H1 (cell line): Measurements from ENCODE around the gene VAPA. TPM values are rescaled to one million over a fixed set of nuclear protein-coding genes. Genes with fewer than 3 reads are reported as not detected.

Experiments used
- CTCF ChIA-PET: fragments of 300-600 bp; sonication (Branson Sonifier 250); formaldehyde crosslinking; loops from one replicate; lab custom pipeline; 2021; ENCODE audit not compliant: partially characterized antibody; lab: Charles Lee
- POLR2A ChIA-PET: fragments of 300-600 bp; sonication (Branson Sonifier 250); formaldehyde crosslinking; loops from one replicate; lab custom pipeline; 2021; ENCODE audit warnings: inconsistent platforms; ENCODE audit not compliant: partially characterized antibody; lab: Charles Lee
- DNase-seq, 2 experiments: peaks; one replicate each; pipeline versions ENCODE4 v3.0.0 to v3.0.0-alpha.2; 2010 to 2022; ENCODE audit warnings: low spot score in 2 of 2, low read depth in 1 of 2, mixed read lengths in 1 of 2
- FAIRE-seq: peaks from 2 replicates; lab custom pipeline; 2011; peaks lifted over from hg19 to GRCh38; lab: Jason Lieb, UNC
- H2AFZ ChIP-seq: 2 replicates; pipeline ENCODE4 v1.8.1; 2012; ENCODE audit warnings: low read length, inconsistent platforms
- H2AK5ac ChIP-seq: 2 replicates; pipeline ENCODE4 v1.6.1; 2013; ENCODE audit warnings: low read depth, low read length
- H2BK120ac ChIP-seq: replicated peaks from 2 replicates; pipeline ENCODE3; 2013; ENCODE audit warnings: low read depth, low read length, inconsistent platforms
- H2BK12ac ChIP-seq: 2 replicates; pipeline ENCODE4 v1.6.1; 2013; ENCODE audit warnings: low read depth, low read length
- H2BK15ac ChIP-seq: 2 replicates; pipeline ENCODE4 v1.6.1; 2013; ENCODE audit warnings: low read length
- H2BK20ac ChIP-seq: 2 replicates; pipeline ENCODE4 v1.6.1; 2013; ENCODE audit warnings: low read length
- H2BK5ac ChIP-seq: 2 replicates; pipeline ENCODE4 v1.6.1; 2013; ENCODE audit warnings: low read depth, low read length
- H3K14ac ChIP-seq: 2 replicates; pipeline ENCODE4 v1.6.1; 2013; ENCODE audit warnings: inconsistent platforms; ENCODE audit not compliant: insufficient read length
- H3K18ac ChIP-seq: 2 replicates; pipeline ENCODE4 v1.6.1; 2013; ENCODE audit warnings: low read length; ENCODE audit errors: extremely low read depth
- H3K23ac ChIP-seq: 2 replicates; pipeline ENCODE4 v1.6.1; 2013; ENCODE audit warnings: inconsistent platforms; ENCODE audit not compliant: insufficient read length
- H3K23me2 ChIP-seq: 2 replicates; pipeline ENCODE4 v1.6.1; 2013; ENCODE audit warnings: low read depth, low read length
- H3K27ac ChIP-seq: 2 replicates; pipeline ENCODE4 v1.6.1; 2011; ENCODE audit warnings: low read depth, low read length, inconsistent platforms
- H3K27me3 ChIP-seq, 4 experiments: replicated peaks in 1 of 4; 1 replicate in 1 of 4; 2 replicates in 3 of 4; pipeline versions ENCODE4 v1.6.1 to v1.8.1; 2011 to 2013; ENCODE audit warnings: low read length in 3 of 4, mild to moderate bottlenecking in 3 of 4, inconsistent platforms in 2 of 4, mixed read lengths in 2 of 4, moderate library complexity in 1 of 4; ENCODE audit not compliant: control insufficient read depth in 3 of 4, insufficient read depth in 3 of 4; ENCODE audit errors: extremely low read depth in 1 of 4
- H3K36me3 ChIP-seq, 4 experiments: 2 replicates each; pipeline versions ENCODE4 v1.6.1 to v1.8.1; 2011 to 2013; ENCODE audit warnings: mild to moderate bottlenecking in 4 of 4, low read length in 3 of 4, moderate library complexity in 2 of 4, control low read depth in 1 of 4, inconsistent platforms in 1 of 4; ENCODE audit not compliant: insufficient read depth in 4 of 4, control insufficient read depth in 2 of 4
- H3K4ac ChIP-seq: replicated peaks from 2 replicates; pipeline ENCODE3; 2013; ENCODE audit warnings: low read length, low read depth, mixed read lengths, inconsistent platforms; ENCODE audit not compliant: insufficient read length
- H3K4me1 ChIP-seq, 4 experiments: replicated peaks in 1 of 4; 1 replicate in 1 of 4; 2 replicates in 3 of 4; pipeline versions ENCODE4 v1.6.1 to v1.8.1; 2011 to 2013; ENCODE audit warnings: low read length in 3 of 4, inconsistent platforms in 2 of 4, mixed read lengths in 1 of 4; ENCODE audit not compliant: insufficient read depth in 4 of 4, control insufficient read depth in 3 of 4
- H3K4me2 ChIP-seq, 2 experiments: 2 replicates each; pipeline versions ENCODE4 v1.6.1 to v1.8.1; 2011 to 2013; ENCODE audit warnings: low read depth in 2 of 2, low read length in 2 of 2, control low read depth in 1 of 2, inconsistent platforms in 1 of 2, mild to moderate bottlenecking in 1 of 2; ENCODE audit not compliant: insufficient read depth in 1 of 2
- H3K4me3 ChIP-seq, 4 experiments: fragments of 200-600, 300-600 bp in 1 of 4; sonication (generic), shearing (Covaris generic), sonication (Bioruptor Twin) in 1 of 4; 2 replicates each; pipeline versions ENCODE4 v1.5.1 to v1.8.1; 2011 to 2016; ENCODE audit warnings: low read length in 4 of 4, low read depth in 3 of 4, control low read depth in 2 of 4, inconsistent platforms in 2 of 4, mild to moderate bottlenecking in 2 of 4, mixed read lengths in 1 of 4, moderate library complexity in 1 of 4; ENCODE audit not compliant: insufficient read depth in 2 of 4; ENCODE audit errors: extremely low read depth in 1 of 4
- H3K56ac ChIP-seq: replicated peaks from 2 replicates; pipeline ENCODE3; 2013; ENCODE audit warnings: low read depth, mild to moderate bottlenecking, mixed read lengths, low read length, inconsistent platforms; ENCODE audit not compliant: insufficient read length
- H3K79me1 ChIP-seq: 2 replicates; pipeline ENCODE4 v1.6.1; 2013; ENCODE audit warnings: low read depth, low read length, control low read depth
- H3K79me2 ChIP-seq, 2 experiments: 2 replicates each; pipeline versions ENCODE4 v1.6.1 to v1.8.1; 2012 to 2013; ENCODE audit warnings: low read length in 2 of 2, mild to moderate bottlenecking in 2 of 2, inconsistent platforms in 1 of 2; ENCODE audit not compliant: insufficient read depth in 2 of 2, control insufficient read depth in 1 of 2
- H3K9ac ChIP-seq, 4 experiments: replicated peaks in 1 of 4; 1 replicate in 1 of 4; 2 replicates in 3 of 4; pipeline versions ENCODE4 v1.6.1 to v1.8.1; 2011 to 2013; ENCODE audit warnings: low read depth in 3 of 4, low read length in 3 of 4, control low read depth in 2 of 4, mild to moderate bottlenecking in 2 of 4, moderate library complexity in 2 of 4, inconsistent platforms in 1 of 4; ENCODE audit errors: extremely low read depth in 1 of 4
- H3K9me3 ChIP-seq, 2 experiments: 2 replicates each; pipeline versions ENCODE4 v1.6.1 to v1.8.1; 2012 to 2013; ENCODE audit warnings: mild to moderate bottlenecking in 2 of 2, moderate library complexity in 2 of 2, control low read depth in 1 of 2, inconsistent platforms in 1 of 2, low read depth in 1 of 2, low read length in 1 of 2, mixed read lengths in 1 of 2; ENCODE audit not compliant: insufficient read depth in 2 of 2
- H4K20me1 ChIP-seq, 2 experiments: replicated peaks in 1 of 2; 2 replicates each; pipeline versions ENCODE3 to v1.8.1; 2011 to 2013; ENCODE audit warnings: inconsistent platforms in 2 of 2, low read length in 2 of 2, mild to moderate bottlenecking in 1 of 2; ENCODE audit not compliant: insufficient read depth in 2 of 2, control insufficient read depth in 1 of 2
- H4K5ac ChIP-seq: 2 replicates; pipeline ENCODE4 v1.6.1; 2013; ENCODE audit warnings: low read length, low read depth, mixed read lengths, inconsistent platforms; ENCODE audit not compliant: insufficient read length
- H4K8ac ChIP-seq: 2 replicates; pipeline ENCODE4 v1.8.0; 2013; ENCODE audit warnings: mild to moderate bottlenecking, moderate library complexity, low read length, inconsistent platforms; ENCODE audit not compliant: insufficient read depth; ENCODE audit errors: extremely low read depth
- H4K91ac ChIP-seq: replicated peaks from 2 replicates; pipeline ENCODE3; 2013; ENCODE audit warnings: low read length, mixed read lengths, inconsistent platforms; ENCODE audit not compliant: insufficient read length
- ASH2L ChIP-seq: fragments of 200-600, 300-600 bp; sonication (generic); IDR thresholded peaks from one replicate; pipeline ENCODE4 v1.7.1; 2017; ENCODE audit warnings: low read length
- CBX8 ChIP-seq: fragments of 300-800, 300-1000 bp; sonication (generic); IDR thresholded peaks from 2 replicates; pipeline ENCODE4 v1.7.1; 2016; ENCODE audit warnings: low read depth, low read length, borderline replicate concordance
- JUND ChIP-seq: IDR thresholded peaks from 2 replicates; pipeline ENCODE4 v1.6.1; 2011; ENCODE audit warnings: mild to moderate bottlenecking, improper control_type of control experiment, low read length
- NANOG ChIP-seq: IDR thresholded peaks from 2 replicates; pipeline ENCODE4 v1.6.1; 2011; ENCODE audit warnings: low read length, low read depth, mild to moderate bottlenecking, inconsistent platforms; ENCODE audit not compliant: insufficient read depth, poor library complexity, severe bottlenecking
- RAD21 ChIP-seq, 2 experiments: IDR thresholded peaks in 1 of 2; conservative IDR thresholded peaks in 1 of 2; 2 replicates each; pipeline ENCODE4 v1.6.1; 2011; ENCODE audit warnings: low read depth in 2 of 2, low read length in 2 of 2, improper control_type of control experiment in 1 of 2, inconsistent platforms in 1 of 2, mild to moderate bottlenecking in 1 of 2, moderate library complexity in 1 of 2
- RBBP5 ChIP-seq: IDR thresholded peaks from 2 replicates; pipeline ENCODE4 v1.7.1; 2012; ENCODE audit warnings: low read depth, mild to moderate bottlenecking, inconsistent platforms, low read length, moderate library complexity, borderline replicate concordance
- SAP30 ChIP-seq: fragments of 300-600 bp; sonication (generic); IDR thresholded peaks from 2 replicates; pipeline ENCODE4 v1.7.1; 2012; ENCODE audit warnings: low read length, moderate library complexity, mild to moderate bottlenecking, inconsistent platforms; ENCODE audit not compliant: insufficient read depth, insufficient replicate concordance
- SP4 ChIP-seq: IDR thresholded peaks from 2 replicates; pipeline ENCODE4 v1.6.1; 2012; ENCODE audit warnings: low read length, inconsistent platforms
- WGBS, 2 experiments: shearing (Covaris generic) in 1 of 2; methylation state at CpG; one replicate each; pipeline versions ENCODE4 v1.1.6 to v1.1.7; 2013 to 2015; ENCODE audit warnings: low lambda C conversion rate in 2 of 2, mixed read lengths in 2 of 2, inconsistent platforms in 1 of 2, low coverage in 1 of 2, missing lambda C conversion rate in 1 of 2; ENCODE audit not compliant: insufficient replicate concordance in 2 of 2, insufficient coverage in 1 of 2, insufficient read length in 1 of 2; ENCODE audit errors: extremely low coverage in 1 of 2, missing lambda C conversion rate in 1 of 2; 5-methylcytosine and 5-hydroxymethylcytosine counted together
- polyA plus RNA-seq, 7 experiments: library from polyadenylated mRNA; depleted of rRNA in 3 of 7; stranded (reverse) in 5 of 7; unstranded in 2 of 7; fragments of >200 nt in 5 of 7; fragments of 200-250 nt in 2 of 7; gene quantifications; 1 replicate in 5 of 7; 2 replicates in 1 of 7; 4 replicates in 1 of 7; pipeline versions ENCODE4 v1.2.1 to v1.2.3, GENCODE V29; 2011 to 2013; ENCODE audit warnings: missing spikeins in 2 of 7, mixed read lengths in 2 of 7
- total RNA-seq: library from RNA; stranded (reverse); fragmentation: NEBNext Ultra II Directional; extraction: Animal tissue kit (Norgen Biotek cat#: 25700); gene quantifications from 2 replicates; pipeline ENCODE4 v1.2.1, GENCODE V29; 2021
- TF ChIP-seq, protein P1 (sequence below): IDR thresholded peaks from 2 replicates; pipeline ENCODE4 v1.6.1; 2012; ENCODE audit warnings: inconsistent platforms
- TF ChIP-seq, protein P2 (sequence below): IDR thresholded peaks from 2 replicates; pipeline ENCODE4 v1.6.1; 2011; ENCODE audit warnings: low read depth, mild to moderate bottlenecking, low read length; ENCODE audit not compliant: insufficient read depth

The VAPA gene
- total and polyA plus RNA-seq, 2 of the 8 experiments (the other 6 are each of a cell fraction or from before 2014, with no cell fraction given), result 79.7 to 130 TPM

DNA sequence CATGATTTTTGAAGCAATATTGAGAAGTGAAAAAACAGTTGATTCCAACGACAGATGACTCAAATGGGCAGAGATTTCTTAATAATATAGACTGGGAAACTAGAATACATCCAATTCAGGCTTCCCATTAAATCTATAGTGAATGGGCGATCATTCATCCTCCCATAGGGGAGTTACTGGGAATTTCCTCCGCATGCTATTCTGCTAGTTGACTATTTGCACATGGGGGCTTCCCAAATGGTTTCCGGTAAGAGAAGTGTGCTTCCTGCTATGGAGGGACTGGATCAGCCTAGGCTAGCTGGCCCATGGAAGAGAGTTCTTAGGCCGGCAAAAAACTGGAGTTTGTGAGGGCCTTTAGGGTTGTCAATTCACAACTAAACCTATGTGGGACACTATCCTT, 2.6 kb upstream of the VAPA start:
- H3K36me3 ChIP-seq, result no peaks in the 10 kb centered on the region
- H2BK12ac ChIP-seq, result no peak overlapping the region
- no peak overlapping the region for H3K4me3 ChIP-seq
- no peaks in the 10 kb centered on the region for H3K9me3 ChIP-seq
- H3K23ac ChIP-seq, result no peak overlapping the region
- H3K27me3 ChIP-seq, result no peaks in the 10 kb centered on the region
- ChIA-PET POLR2A (no interaction called here), CTCF (no interaction called here)
- H4K91ac ChIP-seq, result no peak overlapping the region
- H3K56ac ChIP-seq, result no peak overlapping the region
- no peak overlapping the region for H4K8ac ChIP-seq
- no peak overlapping the region for H3K4me2 ChIP-seq
- peaks cover 2 to 4% of the 10 kb centered on the region in 2 experiments for H4K20me1 ChIP-seq
- no peak for DNase-seq
- H3K4me1 ChIP-seq, result peaks cover 3 to 5% (median 4%) of the 10 kb centered on the region in 4 experiments; a peak in 5 of 7 replicates
- no peak overlapping the region for H2BK15ac ChIP-seq
- no peak overlapping the region for H3K4ac ChIP-seq
- H2BK120ac ChIP-seq, result no peak overlapping the region
- H3K9ac ChIP-seq, result no peak overlapping the region
- no peak overlapping the region for H2AFZ ChIP-seq
- no peak overlapping the region for H4K5ac ChIP-seq
- H2AK5ac ChIP-seq, result no peak overlapping the region
- WGBS, 2 experiments, result 97% methylated on average over 5 of the region's 5 CpGs; no CpG with 5 or more reads in 1 of the 2 experiments
- FAIRE-seq, result no peak
- TF ChIP-seq RBBP5 (no peak), SP4 (no peak), NANOG (no peak), RAD21 (IDR thresholded peaks at IDR 0.05 in 1 of 2, conservative IDR thresholded peaks at IDR 0.05 in 1 of 2; ENCODE audit: low read depth in 2 of 2, low read length in 2 of 2) (no peak), CBX8 (no peak), ASH2L (no peak), JUND (no peak), SAP30 (no peak)
- TF ChIP-seq, protein P1, sequence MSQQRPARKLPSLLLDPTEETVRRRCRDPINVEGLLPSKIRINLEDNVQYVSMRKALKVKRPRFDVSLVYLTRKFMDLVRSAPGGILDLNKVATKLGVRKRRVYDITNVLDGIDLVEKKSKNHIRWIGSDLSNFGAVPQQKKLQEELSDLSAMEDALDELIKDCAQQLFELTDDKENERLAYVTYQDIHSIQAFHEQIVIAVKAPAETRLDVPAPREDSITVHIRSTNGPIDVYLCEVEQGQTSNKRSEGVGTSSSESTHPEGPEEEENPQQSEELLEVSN, result no peak
- TF ChIP-seq, protein P2, sequence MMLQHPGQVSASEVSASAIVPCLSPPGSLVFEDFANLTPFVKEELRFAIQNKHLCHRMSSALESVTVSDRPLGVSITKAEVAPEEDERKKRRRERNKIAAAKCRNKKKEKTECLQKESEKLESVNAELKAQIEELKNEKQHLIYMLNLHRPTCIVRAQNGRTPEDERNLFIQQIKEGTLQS, result no peak
- H3K18ac ChIP-seq, result no peak overlapping the region
- no peak overlapping the region for H3K27ac ChIP-seq
- no peak overlapping the region for H2BK5ac ChIP-seq
- peaks cover 5% of the 10 kb centered on the region; the same call in 1 of the 2 replicates for H3K23me2 ChIP-seq
- H3K79me2 ChIP-seq, result peaks cover 8 to 17% of the 10 kb centered on the region in 2 experiments
- no peak overlapping the region for H3K14ac ChIP-seq
- H2BK20ac ChIP-seq, result no peak overlapping the region
- H3K79me1 ChIP-seq, result no peaks in the 10 kb centered on the region
